Measurements from ENCODE around the gene TRAPPC6A. TPM values are rescaled to one million over a fixed set of nuclear protein-coding genes. Genes with fewer than 3 reads are reported as not detected.

TRAPPC6A gene
- total RNA-seq, 1 experiment from 2014 or later, result 26.9 TPM

DNA sequence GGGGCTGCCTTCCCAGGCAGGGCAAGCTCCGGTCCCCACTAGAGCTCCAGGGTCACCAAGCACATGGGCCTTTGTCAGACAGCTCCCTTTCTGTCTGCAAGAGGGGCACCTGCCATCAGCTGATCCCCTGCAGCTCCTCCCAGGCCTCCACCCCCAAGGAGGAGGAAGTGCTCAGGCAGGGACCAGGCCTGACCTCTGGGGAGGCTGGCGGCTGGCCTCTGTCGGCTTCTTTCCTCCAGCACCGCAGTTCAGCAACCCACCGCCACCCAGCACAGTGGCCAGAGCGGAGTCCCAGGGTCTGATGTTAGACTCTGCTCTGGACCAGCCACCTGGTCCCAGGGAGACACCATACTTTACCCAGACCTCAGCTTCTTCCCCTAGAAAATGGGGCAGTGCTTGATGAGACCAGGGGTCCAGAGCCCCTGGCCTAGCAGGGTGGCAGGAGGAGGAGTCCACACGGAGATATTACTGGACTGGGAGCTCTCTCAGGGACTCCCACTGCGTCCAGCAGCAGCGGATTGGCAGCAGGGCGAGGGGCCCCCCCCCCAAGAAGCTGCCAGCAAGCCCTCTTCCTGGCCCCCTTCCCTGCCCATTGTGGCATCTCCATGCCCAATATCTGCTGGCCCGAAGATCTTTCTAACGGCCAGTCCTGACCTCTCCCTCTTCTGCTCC is 41.4 kb downstream of the TRAPPC6A start:
- no peaks in the 10 kb centered on the region for H3K9me2 ChIP-seq (ENCODE audit: insufficient read depth)
- H3K79me2 ChIP-seq (ENCODE audit: insufficient read depth, low read length), result peaks cover 48% of the 10 kb centered on the region; the same call in 1 of the 2 replicates
- no peaks in the 10 kb centered on the region for H3K27me3 ChIP-seq (ENCODE audit: insufficient read depth, low read length)
- H3K9me3 ChIP-seq (ENCODE audit: control insufficient read depth in 1 of 2, insufficient read depth in 1 of 2, low read depth in 1 of 2, low read length in 2 of 2), result no peaks in the 10 kb centered on the region
- no peak overlapping the region for H3K27ac ChIP-seq (ENCODE audit: low read depth, low read length)
- no peak overlapping the region for H3K4me2 ChIP-seq (ENCODE audit: low read length)
- H3K4me1 ChIP-seq (ENCODE audit: control insufficient read depth in 1 of 2, insufficient read depth in 2 of 2, low read length in 2 of 2), result no peaks in the 10 kb centered on the region; a peak in 2 of 4 replicates
- no TSS peak for BruUV-seq (replicated peaks)
- TF ChIP-seq POLR2AphosphoS5 (IDR thresholded peaks at IDR 0.05; ENCODE audit: low read depth, low read length) (no peak), CEBPB (IDR thresholded peaks at IDR 0.05; ENCODE audit: low read depth) (no peak), FOSL1 (IDR thresholded peaks at IDR 0.05; ENCODE audit: low read depth) (no peak), ZFX (IDR thresholded peaks at IDR 0.05) (no peak), ZNF274 (IDR thresholded peaks at IDR 0.05; ENCODE audit: low read depth, low read length) (no peak)
- TF ChIP-seq, protein P1, sequence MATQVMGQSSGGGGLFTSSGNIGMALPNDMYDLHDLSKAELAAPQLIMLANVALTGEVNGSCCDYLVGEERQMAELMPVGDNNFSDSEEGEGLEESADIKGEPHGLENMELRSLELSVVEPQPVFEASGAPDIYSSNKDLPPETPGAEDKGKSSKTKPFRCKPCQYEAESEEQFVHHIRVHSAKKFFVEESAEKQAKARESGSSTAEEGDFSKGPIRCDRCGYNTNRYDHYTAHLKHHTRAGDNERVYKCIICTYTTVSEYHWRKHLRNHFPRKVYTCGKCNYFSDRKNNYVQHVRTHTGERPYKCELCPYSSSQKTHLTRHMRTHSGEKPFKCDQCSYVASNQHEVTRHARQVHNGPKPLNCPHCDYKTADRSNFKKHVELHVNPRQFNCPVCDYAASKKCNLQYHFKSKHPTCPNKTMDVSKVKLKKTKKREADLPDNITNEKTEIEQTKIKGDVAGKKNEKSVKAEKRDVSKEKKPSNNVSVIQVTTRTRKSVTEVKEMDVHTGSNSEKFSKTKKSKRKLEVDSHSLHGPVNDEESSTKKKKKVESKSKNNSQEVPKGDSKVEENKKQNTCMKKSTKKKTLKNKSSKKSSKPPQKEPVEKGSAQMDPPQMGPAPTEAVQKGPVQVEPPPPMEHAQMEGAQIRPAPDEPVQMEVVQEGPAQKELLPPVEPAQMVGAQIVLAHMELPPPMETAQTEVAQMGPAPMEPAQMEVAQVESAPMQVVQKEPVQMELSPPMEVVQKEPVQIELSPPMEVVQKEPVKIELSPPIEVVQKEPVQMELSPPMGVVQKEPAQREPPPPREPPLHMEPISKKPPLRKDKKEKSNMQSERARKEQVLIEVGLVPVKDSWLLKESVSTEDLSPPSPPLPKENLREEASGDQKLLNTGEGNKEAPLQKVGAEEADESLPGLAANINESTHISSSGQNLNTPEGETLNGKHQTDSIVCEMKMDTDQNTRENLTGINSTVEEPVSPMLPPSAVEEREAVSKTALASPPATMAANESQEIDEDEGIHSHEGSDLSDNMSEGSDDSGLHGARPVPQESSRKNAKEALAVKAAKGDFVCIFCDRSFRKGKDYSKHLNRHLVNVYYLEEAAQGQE (IDR thresholded peaks at IDR 0.05; ENCODE audit: low read depth), result no peak
- intact Hi-C loops (cut with micrococcal nuclease), result no loop called here
- no peak overlapping the region for H3K9ac ChIP-seq (ENCODE audit: low read length)
- no peak overlapping the region for H2AFZ ChIP-seq (ENCODE audit: low read depth, low read length, poor library complexity, severe bottlenecking)
- ChIA-PET CTCF (no interaction called here), POLR2A (no interaction called here), RAD21 (ENCODE audit: low non-redundant PET in 1 of 2, low total read pairs in 2 of 2, uncharacterized antibody in 2 of 2, unreplicated experiment in 2 of 2) (no interaction called here)
- no peak overlapping the region for H3K4me3 ChIP-seq (replicated peaks in 1 of 2; ENCODE audit: low read depth in 1 of 2, low read length in 2 of 2)
- H4K20me1 ChIP-seq (ENCODE audit: insufficient read depth), result no peaks in the 10 kb centered on the region
- H3K36me3 ChIP-seq (ENCODE audit: control insufficient read depth in 1 of 2, insufficient read depth in 2 of 2, low read length in 2 of 2), result no peaks in the 10 kb centered on the region
- no peak for ATAC-seq
- no peak for DNase-seq (ENCODE audit: low read depth, low spot score)
